Right cardiac atrium (tissue), 5 donors: ENCODE data around the gene RBFA. TPM values are rescaled to one million over a fixed set of nuclear protein-coding genes. Genes with fewer than 3 reads are reported as not detected.
A peak's percentile ranks its signal among the peaks of the same experiment; 100 is the strongest.

Source experiments
- ATAC-seq, 2 donors: fragments of 200-7000 bp; cut with Tn5 transposase; one replicate each; pipeline versions ENCODE4 v1.8.0 to v1.9.1; 2020; ENCODE audit warnings: moderate library complexity in 2 of 2, mild to moderate bottlenecking in 1 of 2
- DNase-seq, 3 donors: peaks; one replicate each; pipeline ENCODE4 v3.0.0-alpha.2; 2020
- H3K27ac ChIP-seq: one replicate; pipeline ENCODE4 v1.5.1; 2013; ENCODE audit warnings: mild to moderate bottlenecking, low read length, control low read depth, moderate library complexity
- H3K27me3 ChIP-seq: one replicate; pipeline ENCODE4 v1.6.1; 2013; ENCODE audit not compliant: control insufficient read depth, insufficient read depth
- H3K4me1 ChIP-seq: one replicate; pipeline ENCODE4 v1.6.1; 2013; ENCODE audit warnings: low read length; ENCODE audit not compliant: control insufficient read depth, insufficient read depth
- H3K4me3 ChIP-seq: one replicate; pipeline ENCODE4 v1.5.1; 2013; ENCODE audit warnings: low read length, control low read depth
- H3K9me3 ChIP-seq: one replicate; pipeline ENCODE4 v1.6.1; 2013; ENCODE audit warnings: low read length; ENCODE audit not compliant: control insufficient read depth
- WGBS: extraction: QIAGEN DNeasy Blood & Tissue Kit; methylation state at CpG from one replicate; pipeline ENCODE4 v1.1.7; 2013; 5-methylcytosine and 5-hydroxymethylcytosine counted together
- intact Hi-C, 4 donors: fragments of 100-400 bp; cut with DNase I; formaldehyde crosslinking; loops; one replicate each; pipeline versions ENCODE4 v1.11.0 to v1.14.0; 2022 to 2023
- polyA plus RNA-seq: library from polyadenylated mRNA; stranded (reverse); fragments of 200-250 nt; gene quantifications from one replicate; pipeline ENCODE4 v1.2.3, GENCODE V29; 2013
- total RNA-seq, 4 donors: library from RNA; stranded (reverse); fragmentation: NEBNext Ultra II Directional; extraction: Animal tissue kit (Norgen Biotek cat#: 25700); gene quantifications; one replicate each; pipeline ENCODE4 v1.2.1, GENCODE V29; 2021
- donor health status: healthy with polysubstance abuse.
- donor health status: DM: no; HTN: yes; CAD: no.
- donor health status: DM: no; HTN: no; CAD: no.
- donor health status: DM: no; HTN: yes; CAD: no; lungs with severe emphysema.
- donor health status: DM: yes; HTN: yes; CAD: no.

RBFA gene
- total and polyA plus RNA-seq, 5 donors: 10.3 to 15.2 (median 13.4) TPM

DNA sequence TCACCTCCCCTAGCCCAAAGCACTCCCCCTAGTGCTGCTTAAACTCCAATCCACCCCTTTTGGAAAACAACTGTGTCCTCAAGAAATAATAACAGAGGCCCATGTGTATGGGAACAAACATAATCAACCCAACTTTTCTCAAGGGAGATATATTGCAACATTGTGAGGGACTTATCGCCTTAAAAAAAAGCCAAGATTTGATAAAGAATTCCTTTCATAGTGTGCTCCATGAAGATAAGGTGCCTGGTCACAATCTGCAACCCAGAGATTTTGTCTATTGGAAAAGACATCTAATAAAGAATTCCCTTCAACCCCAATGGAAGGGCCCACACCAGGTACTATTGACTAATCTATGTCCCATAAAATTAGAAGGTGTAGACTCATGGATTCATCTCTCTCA is 4.5 kb upstream of the RBFA start:
- peaks cover 3% of the 10 kb centered on the region for H3K9me3 ChIP-seq
- ATAC-seq (no peak), DNase-seq (no peak)
- H3K4me1 ChIP-seq: no peaks in the 10 kb centered on the region
- no peak overlapping the region for H3K27ac ChIP-seq
- intact Hi-C loops: loop anchor here in 1 of 4 donors (10.0 kb wide), 1 partner anchor 355 kb away; the partner anchor contains the start of gene CTDP1
- H3K4me3 ChIP-seq: no peak overlapping the region
- no peaks in the 10 kb centered on the region for H3K27me3 ChIP-seq
- 88% methylated on average over 1 of the region's 1 CpG for WGBS

DNA sequence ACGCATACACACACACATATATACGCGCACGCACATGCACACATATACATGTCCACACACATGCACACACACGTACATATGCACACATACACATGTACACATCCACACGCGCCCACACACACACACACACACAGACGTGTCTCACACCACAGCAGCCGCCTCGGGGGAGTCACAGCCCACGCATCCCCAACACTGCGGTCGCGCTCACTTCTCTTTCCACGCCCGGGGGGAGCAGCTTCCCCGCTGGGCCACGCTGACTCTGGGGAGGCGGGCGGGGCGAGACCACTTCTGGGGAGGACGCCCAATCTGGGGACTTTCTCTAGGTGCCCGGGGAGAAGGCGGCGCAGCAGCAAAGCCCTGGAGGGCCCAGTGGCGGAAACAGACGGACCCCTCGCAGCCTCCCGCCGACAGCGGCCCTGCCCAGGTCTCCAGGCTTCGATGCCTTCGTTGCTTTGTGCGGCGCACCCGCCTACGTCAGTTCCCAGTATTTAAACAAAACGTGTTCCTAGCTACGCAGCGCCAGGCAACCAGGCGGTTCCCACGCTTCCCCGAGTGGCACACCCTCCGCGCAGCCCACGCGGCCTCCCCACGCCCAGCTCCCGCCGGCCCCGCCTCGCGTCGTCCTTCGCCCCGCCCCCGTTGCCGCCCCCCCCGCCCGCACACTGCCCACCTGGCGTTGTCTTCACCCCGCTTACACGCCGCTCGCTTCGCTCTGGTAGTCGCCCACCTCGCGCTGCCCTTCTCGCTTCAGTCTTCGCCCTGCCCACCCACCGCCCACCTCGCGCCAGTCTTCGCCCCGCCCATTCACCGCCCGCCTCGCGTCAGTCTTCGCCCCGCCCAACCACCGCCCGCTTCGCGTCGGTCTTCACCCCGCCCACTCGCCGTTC is 810 bp upstream of the RBFA start:
- Histone ChIP-seq H3K9me3 (no peaks in the 10 kb centered on the region), H3K4me1 (peaks cover 5% of the 10 kb centered on the region), H3K4me3 (peak overlapping the region; percentile 30), H3K27me3 (no peaks in the 10 kb centered on the region), H3K27ac (peak overlapping the region; percentile 1)
- DNase-seq (no peak), ATAC-seq (peak; percentile 82 to 87)
- intact Hi-C loops: loop anchor here in 2 of 4 donors (2.0 to 10.0 kb wide), 2 partner anchors 25 to 359 kb away; partner anchors contain the start of gene CTDP1 (in 1 of the 2)
- 2% methylated on average over 90 of the region's 90 CpGs for WGBS

DNA sequence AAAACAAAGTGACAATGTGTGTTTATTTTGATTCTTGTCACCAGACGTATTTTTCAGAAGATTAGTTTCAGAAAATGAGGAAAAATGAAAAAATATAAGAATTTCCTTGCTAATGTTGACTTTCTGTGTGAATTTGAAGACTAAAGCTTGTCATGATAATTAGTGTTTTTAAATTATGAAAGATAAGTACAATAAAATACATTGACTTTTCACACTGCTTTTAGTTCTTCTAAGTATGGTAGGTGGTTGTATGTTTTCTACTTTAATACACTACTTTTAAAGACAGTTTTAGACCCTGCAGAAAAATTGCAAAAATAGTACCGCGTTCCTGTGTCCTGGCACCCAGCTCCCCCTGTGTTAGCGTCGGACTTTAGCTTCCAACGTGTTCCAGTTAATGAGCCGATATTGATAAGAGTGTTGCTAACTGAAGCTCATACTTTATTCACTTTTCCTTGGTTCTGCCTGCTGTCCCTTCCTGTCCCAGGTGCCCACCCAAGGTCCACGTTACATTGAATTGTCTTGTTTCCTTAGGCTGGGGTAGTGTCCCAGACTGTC is 695 bp downstream of the RBFA start:
- no peaks in the 10 kb centered on the region for H3K27me3 ChIP-seq
- H3K9me3 ChIP-seq: no peaks in the 10 kb centered on the region
- peaks cover 5% of the 10 kb centered on the region for H3K4me1 ChIP-seq
- peak overlapping the region; percentile 70 for H3K4me3 ChIP-seq
- intact Hi-C loops: loop anchor here in 1 of 4 donors (10.0 kb wide), 1 partner anchor 360 kb away; the partner anchor contains the start of gene CTDP1
- DNase-seq: no peak
- WGBS: 10% methylated on average over 8 of the region's 8 CpGs
- ATAC-seq: no peak
- no peak overlapping the region for H3K27ac ChIP-seq

DNA sequence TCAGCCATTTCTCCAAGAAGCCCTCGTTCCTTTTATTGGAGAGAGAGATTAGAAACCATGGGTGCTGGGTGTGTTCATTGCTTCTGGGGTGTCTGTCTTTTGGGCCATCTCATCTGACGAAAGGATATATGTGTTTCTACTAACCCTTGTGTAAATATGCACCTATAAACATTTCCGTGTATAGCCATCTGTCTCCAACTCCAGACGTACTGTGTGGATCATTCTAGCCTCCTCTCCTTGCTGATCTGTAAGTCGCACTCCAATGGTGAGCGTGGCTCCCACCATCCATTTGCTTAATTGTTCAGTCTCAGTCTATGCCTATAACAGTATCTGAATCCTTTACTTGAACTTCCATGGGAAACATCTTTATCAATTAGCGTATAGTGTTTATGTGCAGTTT is 1.8 kb downstream of the RBFA start:
- WGBS: 93% methylated on average over 7 of the region's 7 CpGs
- peaks cover 5% of the 10 kb centered on the region for H3K4me1 ChIP-seq
- H3K27ac ChIP-seq: no peak overlapping the region
- no peak for ATAC-seq
- H3K9me3 ChIP-seq: no peaks in the 10 kb centered on the region
- intact Hi-C loops: loop anchor here in 1 of 4 donors (10.0 kb wide), 1 partner anchor 361 kb away; the partner anchor contains the start of gene CTDP1
- no peaks in the 10 kb centered on the region for H3K27me3 ChIP-seq
- no peak for DNase-seq
- no peak overlapping the region for H3K4me3 ChIP-seq

DNA sequence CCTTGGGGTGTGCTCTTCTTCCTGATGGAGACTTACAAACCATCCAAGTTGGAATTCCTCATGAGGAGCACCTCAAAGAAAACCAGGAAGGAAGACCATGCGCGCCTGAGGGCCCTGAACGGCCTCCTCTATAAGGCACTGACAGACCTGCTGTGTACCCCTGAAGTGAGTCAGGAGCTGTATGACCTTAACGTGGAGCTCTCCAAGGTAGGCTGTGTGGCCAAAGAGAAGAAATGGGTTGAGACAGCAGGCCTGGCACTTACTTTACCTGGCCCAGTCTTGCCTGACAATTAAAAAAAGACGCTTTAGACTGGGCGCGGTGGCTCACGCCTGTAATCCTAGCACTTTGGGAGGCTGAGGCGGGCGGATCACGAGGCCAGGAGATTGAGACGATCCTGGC is 3.1 kb downstream of the RBFA start:
- Histone ChIP-seq H3K4me1 (peaks cover 5% of the 10 kb centered on the region), H3K9me3 (no peaks in the 10 kb centered on the region), H3K27ac (no peak overlapping the region), H3K27me3 (no peaks in the 10 kb centered on the region), H3K4me3 (no peak overlapping the region)
- ATAC-seq: no peak
- 96% methylated on average over 12 of the region's 12 CpGs for WGBS
- intact Hi-C loops: loop anchor here in 1 of 4 donors (10.0 kb wide), 1 partner anchor 362 kb away; the partner anchor contains the start of gene CTDP1
- DNase-seq: no peak

DNA sequence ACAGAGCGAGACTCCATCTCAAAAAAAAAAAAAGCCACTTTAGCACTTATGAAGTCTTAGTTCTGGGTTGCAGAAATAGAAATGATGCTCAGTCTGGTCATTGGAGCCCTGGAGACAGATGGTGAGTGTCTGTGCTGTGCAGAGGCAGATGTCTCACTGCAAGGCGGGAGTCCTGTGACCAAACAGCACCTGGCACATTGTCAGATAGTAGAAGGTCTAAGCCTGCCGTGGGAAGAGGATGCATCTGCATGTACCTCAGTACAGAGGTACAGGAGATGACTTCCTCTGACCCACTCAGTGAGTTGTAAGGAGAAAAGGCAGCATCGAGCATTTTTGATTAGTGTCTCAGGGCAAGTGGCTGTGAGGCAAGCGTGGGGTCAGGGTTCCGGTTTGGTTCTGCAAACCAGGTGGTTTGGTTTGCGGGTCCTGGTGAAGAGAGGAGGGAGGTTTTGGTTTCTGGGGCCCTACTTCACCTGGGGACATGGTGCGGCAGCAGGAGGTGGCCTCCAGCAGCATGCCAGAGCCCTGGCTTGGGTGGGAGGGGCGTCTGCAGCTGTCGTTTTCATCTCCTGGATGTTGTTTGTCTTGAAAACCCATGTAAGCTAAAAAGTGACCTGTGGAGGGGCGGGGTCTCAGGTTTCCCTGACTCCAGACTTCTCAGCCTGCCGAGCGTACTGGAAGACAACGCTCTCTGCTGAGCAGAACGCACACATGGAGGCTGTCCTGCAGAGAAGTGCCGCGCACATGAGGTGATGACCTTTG is 3.8 kb downstream of the RBFA start:
- Histone ChIP-seq H3K27ac (no peak overlapping the region), H3K27me3 (no peaks in the 10 kb centered on the region), H3K9me3 (no peaks in the 10 kb centered on the region), H3K4me1 (peaks cover 5% of the 10 kb centered on the region), H3K4me3 (no peak overlapping the region)
- ATAC-seq: no peak
- intact Hi-C loops: loop anchor here in 1 of 4 donors (10.0 kb wide), 1 partner anchor 363 kb away; the partner anchor contains the start of gene CTDP1
- DNase-seq: peak in 1 of 3 donors; percentile 13
- 93% methylated on average over 17 of the region's 17 CpGs for WGBS

DNA sequence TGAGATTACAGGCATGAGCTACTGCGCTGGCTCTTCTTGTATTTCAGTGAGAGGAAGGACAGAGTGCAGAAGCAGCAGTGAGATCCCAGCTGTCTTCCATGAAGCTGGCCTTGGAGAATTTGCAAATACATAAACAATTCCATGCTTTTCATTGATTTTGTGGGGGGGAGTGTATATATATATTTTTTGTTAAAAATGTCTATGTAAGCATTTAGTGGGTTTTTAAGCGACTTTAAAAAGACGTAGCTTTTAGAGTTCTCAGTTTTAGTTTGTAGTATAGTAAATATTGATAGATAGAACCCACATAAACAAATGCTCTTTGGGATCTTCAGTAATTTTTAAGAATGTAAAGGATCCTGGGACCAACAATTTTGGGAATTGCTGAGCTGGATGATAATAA is 6.3 kb downstream of the RBFA start:
- WGBS: 97% methylated on average over 3 of the region's 3 CpGs
- Histone ChIP-seq H3K9me3 (no peaks in the 10 kb centered on the region), H3K4me1 (no peaks in the 10 kb centered on the region), H3K27me3 (no peaks in the 10 kb centered on the region), H3K27ac (no peak overlapping the region), H3K4me3 (no peak overlapping the region)
- intact Hi-C loops: no loop called here
- no peak for ATAC-seq
- DNase-seq: no peak

DNA sequence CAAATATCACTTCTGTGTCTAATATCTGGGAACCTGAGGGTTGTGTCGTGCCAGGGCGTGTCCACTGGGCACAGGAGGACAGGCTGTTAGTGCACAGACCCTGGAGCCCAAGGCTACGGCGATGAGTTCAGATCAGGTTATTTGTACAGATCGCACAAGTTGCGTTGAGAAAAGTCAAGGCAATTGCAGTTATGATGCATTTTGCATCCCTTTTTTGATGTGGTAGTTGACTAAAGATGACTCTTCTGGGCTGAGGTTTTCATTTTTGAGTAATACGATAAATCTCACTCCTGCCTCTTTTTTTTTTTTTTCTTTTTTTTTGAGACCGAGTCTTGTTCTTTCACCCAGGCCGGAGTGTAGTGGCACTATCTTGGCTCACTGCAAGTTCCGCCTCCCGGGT is 7.2 kb downstream of the RBFA start:
- no peak for ATAC-seq
- intact Hi-C loops: no loop called here
- Histone ChIP-seq H3K27me3 (no peaks in the 10 kb centered on the region), H3K4me3 (no peak overlapping the region), H3K9me3 (no peaks in the 10 kb centered on the region), H3K27ac (no peak overlapping the region), H3K4me1 (no peaks in the 10 kb centered on the region)
- WGBS: 93% methylated on average over 11 of the region's 11 CpGs
- no peak for DNase-seq

DNA sequence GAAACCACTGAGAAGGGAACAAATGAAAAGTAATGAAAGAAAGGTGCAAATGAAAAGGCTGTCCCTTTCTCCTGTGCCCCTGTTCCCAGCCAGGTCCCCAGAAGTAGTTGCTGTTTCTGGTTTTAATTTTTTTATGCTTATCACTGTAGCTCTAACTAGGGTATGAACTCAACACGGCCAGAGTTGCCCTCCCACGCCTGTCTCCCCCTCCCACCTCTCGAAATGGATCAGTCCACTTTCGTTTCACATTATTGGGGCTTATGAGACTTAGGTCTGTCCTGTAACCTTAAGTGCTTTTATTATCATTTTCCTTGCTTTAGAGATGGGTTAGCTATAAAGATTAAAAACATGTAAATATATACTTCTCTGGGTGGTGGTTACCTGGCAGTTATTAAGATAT is 8.6 kb downstream of the RBFA start:
- H3K9me3 ChIP-seq: no peaks in the 10 kb centered on the region
- no peaks in the 10 kb centered on the region for H3K4me1 ChIP-seq
- 80% methylated on average over 4 of the region's 4 CpGs for WGBS
- no peak overlapping the region for H3K4me3 ChIP-seq
- H3K27me3 ChIP-seq: no peaks in the 10 kb centered on the region
- no peak for DNase-seq
- ATAC-seq: no peak
- H3K27ac ChIP-seq: no peak overlapping the region
- intact Hi-C loops: no loop called here

DNA sequence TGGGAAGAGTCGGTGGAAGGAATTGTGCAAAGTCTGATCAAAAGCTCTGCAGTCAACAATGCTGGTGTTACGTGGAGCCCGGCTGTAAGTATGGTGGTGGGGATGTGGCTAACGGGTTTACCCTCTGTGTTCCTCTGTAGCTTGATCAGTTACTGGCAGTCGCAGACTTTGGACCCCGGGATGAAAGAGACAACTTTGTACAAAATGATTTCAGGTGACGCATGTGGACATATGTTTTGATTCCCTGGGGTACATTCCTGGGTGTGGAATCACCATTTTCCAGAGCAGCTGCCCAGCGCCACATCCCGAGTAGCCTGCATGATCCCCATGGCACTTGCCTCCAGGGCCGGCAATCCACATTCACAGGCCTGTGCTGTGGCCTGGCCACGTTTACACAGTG is 9.8 kb downstream of the RBFA start:
- H3K9me3 ChIP-seq: no peaks in the 10 kb centered on the region
- no peaks in the 10 kb centered on the region for H3K4me1 ChIP-seq
- H3K4me3 ChIP-seq: no peak overlapping the region
- H3K27me3 ChIP-seq: no peaks in the 10 kb centered on the region
- intact Hi-C loops: no loop called here
- DNase-seq (no peak), ATAC-seq (no peak)
- H3K27ac ChIP-seq: no peak overlapping the region
- 94% methylated on average over 11 of the region's 11 CpGs for WGBS

DNA sequence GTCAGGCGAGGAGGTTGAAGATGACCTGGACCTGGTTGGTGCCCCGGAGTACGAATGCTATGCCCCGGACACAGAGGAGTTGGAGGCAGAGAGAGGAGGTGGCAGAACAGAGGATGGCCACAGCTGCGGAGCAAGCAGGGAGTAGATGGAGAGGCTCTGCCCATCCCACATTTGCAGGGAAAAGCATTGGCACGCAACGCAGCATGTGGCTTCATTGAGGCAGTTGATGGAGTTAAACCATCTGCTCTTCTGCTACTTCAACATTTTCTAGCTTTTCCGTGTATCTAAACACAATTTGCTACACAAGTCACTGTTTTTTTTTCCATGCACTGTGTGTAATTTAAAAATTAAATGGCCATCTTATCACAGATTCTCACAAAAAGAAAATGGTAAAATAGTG is 11.8 kb downstream of the RBFA start:
- intact Hi-C loops: no loop called here
- DNase-seq (no peak), ATAC-seq (no peak)
- H3K4me1 ChIP-seq: no peaks in the 10 kb centered on the region
- WGBS: 92% methylated on average over 8 of the region's 8 CpGs
- H3K9me3 ChIP-seq: no peaks in the 10 kb centered on the region
- H3K27ac ChIP-seq: no peak overlapping the region
- no peaks in the 10 kb centered on the region for H3K27me3 ChIP-seq
- no peak overlapping the region for H3K4me3 ChIP-seq
